Activated T-cell treated with anti-CD3 and anti-CD28 coated beads for 1 hour (primary cell): ENCODE measurements around the gene MINDY2.
"Not testable (repeated sequence)": the region's sequence is repeated elsewhere in the genome, so short reads cannot be mapped to it uniquely, and the experiment has no call there.

Experiments used
- DNase-seq: peaks from one replicate; pipeline ENCODE4 v3.0.0-alpha.2; 2020; ENCODE audit warnings: low read depth

The MINDY2 gene

DNA sequence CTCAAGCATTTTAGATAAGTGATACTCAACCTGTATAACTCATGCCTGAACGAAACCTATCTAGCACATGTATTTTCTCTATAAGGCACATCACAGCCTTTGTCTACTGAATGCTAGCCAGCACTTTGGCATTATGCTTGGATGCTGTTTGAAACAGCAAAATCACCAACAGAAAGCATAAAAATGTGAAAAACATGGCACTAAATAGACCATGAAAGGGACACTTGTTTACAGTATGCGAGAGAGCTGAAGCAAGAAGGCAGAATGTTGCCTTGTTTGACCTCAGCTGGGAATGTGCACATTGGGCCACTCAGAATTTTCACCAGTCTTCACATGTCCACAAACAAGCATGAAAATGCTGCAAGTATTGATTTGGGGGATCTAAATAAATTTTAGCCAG lies 59.5 kb downstream of the MINDY2 start:
- DNase-seq = no peak

DNA sequence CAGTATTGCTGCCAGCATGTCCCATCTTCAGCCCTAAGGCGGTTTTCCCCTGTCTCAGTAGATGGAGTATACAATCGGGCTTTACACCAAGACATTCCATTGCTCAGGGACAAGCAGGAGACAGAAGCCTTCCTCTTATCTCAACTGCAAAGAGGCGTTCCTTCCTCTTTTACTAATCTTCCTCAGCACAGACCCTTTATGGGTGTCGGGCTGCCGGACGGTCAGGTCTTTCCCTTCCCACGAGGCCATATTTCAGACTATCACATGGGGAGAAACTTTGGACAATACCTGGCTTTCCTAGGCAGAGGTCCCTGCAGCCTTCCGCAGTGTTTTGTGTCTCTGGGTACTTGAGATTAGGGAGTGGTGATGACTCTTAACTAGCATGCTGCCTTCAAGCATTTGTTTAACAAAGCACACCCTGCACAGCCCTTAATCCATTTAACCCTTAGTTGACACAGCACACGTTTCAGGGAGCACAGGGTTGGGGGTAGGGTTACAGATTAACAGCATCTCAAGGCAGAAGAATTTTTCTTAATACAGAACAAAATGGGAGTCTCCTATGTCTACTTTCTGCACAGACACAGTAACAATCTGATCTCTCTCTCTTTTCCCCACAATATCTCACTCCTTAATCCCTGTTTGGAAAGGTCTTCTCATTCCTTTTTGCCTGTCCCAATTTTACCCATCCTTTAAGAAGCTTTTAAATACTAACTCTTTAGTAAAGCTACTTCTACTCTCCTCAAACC lies 62.8 kb downstream of the MINDY2 start:
- DNase-seq = not testable (repeated sequence)

DNA sequence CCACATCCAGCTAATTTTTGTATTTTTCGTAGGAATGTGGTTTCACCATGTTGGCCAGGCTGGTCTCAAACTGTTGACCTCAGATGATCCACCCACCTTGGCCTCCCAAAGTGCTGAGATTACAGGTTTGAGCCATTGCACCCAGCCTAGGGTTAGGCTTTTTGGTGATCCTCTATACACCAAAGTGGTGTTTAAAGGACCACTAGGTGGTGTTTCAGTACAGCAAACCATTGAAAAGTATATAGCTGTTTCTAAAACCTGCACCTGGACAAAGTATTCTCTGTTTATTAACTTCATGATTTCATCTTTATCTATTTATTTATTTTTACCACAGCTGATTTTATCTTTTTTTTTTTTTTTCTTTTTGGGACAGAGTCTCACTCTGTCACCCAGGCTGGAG lies 68.4 kb downstream of the MINDY2 start:
- no peak for DNase-seq

DNA sequence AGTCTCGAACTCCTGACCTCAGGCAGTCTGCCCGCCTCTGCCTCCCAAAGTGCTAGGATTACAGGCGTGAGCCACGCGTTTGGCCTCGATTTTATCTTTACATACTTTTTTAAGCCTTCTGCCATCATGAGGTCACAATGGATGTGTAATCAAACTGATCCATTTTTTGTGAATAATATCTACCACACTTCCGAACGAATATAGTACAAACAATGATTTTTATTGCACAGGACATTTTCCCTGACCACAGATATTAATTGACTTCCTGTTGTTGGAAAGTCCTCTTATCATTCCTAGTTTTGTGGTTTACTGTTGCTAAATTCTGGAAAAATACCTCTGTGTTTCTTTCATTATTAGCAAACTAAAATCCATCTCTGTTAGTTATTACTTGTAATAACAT lies 68.9 kb downstream of the MINDY2 start:
- no peak for DNase-seq

DNA sequence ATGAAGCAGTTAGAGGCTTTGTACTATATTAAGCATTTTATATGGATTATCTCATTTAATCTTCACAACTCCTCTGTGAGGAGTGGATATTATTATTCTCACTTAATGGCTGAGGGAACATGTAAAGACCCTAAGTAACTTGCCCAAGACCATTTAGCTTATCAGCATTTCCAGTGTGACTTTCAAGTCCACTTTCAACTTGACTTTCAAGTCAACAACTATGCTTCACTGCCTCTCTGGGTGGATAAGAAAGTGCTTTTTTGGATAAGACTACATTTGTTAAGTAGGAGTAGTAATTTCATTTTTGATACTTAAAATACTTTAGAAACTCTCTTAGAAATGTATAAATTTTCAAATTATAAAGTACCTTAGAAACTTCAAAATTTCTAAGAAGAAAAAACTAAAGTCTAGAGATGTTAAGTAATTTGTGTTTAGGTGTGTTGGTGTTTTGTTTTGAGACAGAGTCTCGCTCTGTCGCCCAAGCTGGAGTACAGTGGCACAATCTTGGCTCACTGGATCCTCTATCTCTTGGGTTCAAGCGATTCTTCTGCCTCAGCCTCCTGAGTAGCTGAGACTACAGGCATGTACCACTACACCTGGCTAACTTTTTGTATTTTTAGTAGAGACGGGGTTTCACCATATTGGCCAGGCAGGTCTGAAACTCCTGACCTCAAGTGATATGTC lies 71.8 kb downstream of the MINDY2 start:
- DNase-seq = no peak

DNA sequence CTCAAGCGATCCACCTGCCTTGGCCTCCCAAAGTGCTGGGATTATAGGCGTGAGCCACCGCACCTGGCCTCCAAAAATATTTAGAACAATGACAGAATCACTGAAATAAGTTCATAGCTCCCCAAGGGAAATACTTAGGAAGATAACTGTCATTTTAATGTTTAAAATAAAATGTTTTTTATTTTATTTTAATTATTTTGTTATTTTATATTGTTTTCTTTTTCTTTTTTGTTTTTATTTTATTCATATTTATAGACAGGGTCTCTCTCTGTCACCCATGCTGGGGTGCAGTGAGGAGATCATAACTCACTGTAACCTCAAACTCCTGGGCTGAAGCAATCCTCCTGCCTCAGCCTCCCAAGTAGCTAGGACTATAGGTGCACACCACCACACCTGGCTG lies 80.1 kb downstream of the MINDY2 start:
- DNase-seq = not testable (repeated sequence)

DNA sequence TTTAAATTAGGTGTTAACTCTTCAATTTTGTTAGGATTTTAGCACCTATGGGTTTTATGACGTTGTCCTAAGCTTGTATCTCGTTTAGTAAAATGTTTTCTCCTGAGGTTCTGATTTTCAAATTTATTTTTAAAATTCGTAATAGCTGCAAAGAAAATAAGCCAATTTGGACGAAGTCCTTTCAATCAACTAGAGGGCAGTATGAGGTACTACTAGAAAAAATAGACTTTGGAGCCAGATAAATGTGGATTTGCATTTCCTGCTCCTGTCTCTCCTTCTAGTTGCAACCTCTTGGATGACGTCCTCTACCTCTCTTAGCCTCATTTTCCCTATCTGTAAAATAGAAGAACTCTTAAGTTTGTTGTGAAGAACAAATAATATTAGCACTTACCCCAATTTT lies 81.2 kb downstream of the MINDY2 start:
- DNase-seq = no peak

DNA sequence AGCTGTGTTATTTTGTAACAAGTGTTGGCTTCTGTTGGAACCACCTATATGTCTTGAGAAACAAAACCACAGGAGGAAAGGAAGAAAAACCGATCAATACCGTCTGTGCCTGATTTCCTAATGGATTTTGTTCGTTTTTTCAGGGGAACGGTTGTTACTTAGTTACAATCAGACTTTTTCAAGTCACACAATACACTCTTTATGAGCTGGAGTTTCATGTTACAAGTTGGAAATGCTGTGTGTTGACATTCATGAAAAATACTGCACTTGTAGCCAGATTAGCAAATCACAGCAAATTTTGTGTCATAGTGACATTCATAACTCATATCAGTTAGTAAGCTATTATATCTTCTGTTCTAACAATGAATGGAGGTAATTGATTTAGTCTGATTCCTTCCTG lies 83.5 kb downstream of the MINDY2 start:
- no peak for DNase-seq

DNA sequence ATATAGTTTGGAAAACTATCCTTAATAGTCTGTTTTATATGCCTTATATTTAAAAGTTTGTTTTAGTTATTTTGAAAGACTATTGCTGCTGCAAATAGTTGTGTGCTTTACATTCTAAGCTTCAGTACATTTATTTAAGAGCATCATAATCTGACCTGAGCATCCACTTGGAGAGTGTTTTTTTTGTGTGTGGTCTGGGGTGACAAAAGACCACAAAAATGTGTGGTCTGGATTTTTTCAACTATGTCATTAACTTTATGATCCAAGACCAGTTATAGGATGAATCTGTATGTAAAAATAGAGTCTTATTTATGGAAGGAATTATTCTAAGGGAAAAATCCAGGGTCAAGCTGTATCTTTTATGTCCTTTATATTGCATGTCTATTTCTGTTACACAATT lies 85.0 kb downstream of the MINDY2 start:
- DNase-seq = no peak

DNA sequence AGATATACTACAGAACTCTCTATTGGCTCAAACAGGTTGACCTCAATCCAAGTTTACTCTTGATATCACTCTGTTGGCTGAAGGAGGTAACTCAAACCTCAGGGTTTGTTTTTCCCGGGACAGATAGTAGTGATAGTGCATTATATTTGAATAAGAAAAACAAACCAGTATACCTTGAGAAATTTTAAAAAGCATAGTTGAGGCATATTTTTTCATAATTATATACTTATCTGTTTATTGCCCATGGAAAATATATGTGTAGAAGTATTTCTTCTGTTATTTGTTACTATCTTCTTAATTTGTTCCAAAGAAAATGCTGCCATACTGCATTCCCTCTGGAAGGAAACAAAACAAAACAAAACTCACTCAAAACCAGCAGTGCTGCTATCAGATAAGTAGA lies 85.5 kb downstream of the MINDY2 start:
- not testable (repeated sequence) for DNase-seq

DNA sequence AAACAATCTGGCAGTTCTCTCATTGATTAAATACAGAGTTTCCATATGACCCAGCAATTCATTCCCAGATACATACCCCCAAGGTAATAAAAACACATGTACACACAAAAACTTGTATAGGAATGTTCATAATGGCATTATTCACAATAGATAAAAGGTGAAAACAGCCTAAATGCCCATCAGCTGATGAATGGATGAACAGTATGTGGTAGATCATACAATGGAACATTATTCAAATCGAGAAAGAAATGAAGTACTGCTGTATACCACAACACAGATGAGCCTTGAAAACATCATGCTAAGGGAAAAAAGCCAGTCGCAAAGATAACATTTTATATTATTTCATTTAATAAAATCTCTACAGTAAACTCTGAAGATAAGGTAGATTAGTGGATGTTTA lies 91.2 kb downstream of the MINDY2 start:
- no peak for DNase-seq

DNA sequence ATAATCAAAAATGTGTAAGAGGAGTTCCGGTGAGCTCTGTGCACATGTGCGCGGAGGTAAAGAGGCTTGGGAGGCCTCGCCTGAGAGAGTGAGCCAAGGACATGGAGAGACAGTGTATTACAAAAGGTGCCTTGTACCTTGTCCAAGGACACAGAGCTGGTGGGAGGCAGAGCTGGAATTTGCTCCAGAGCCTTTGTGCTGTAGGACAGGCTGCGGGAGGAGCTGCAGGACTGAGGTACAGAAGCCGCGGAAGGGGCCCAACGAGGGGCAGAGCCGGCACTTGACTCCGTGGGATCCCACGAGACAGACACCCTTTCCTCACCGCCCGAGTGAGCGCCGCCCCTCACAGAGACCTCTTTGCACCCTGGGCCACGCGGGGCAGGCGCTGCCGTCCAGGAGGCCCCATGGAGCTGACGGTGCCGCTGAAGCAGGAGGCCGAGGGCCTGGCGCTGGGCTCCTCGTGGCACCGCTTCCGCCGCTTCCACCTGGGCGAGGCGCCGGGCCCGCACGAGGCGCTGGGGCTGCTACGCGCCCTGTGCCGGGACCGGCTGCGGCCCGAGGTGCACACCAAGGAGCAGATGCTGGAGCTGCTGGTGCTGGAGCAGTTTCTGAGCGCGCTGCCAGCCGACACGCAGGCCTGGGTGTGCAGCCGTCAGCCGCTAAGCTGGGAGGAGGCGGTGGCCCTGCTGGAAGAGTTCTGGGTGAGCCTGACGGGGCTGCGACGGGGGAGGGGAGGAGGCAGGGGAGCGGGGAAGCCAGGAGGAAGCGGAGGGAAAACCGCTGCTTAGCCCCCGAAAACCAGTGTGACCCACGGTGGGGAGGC lies 93.7 kb downstream of the MINDY2 start:
- no peak for DNase-seq

DNA sequence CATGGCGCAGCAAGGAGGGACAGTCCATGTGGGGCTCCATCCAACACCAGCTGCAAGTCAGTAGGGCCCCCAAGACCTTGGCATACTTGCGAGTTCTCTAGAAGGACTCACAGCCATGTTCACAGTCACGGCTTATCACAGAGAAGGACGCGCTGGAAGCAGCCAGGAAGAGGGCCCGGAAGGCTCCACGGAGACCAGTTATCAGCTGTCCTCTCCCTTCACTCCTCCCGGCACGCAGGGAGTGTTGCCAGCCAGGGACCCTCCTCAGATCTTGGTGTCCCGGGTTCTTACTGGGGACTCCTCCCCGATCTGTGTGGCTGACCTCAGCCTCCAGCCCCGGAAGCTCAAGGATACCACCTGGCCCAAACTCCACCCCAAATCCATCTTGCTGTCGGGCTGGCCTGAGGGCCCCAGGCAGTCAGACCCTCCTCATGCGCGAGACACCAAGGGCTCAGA lies 94.4 kb downstream of the MINDY2 start:
- no peak for DNase-seq

DNA sequence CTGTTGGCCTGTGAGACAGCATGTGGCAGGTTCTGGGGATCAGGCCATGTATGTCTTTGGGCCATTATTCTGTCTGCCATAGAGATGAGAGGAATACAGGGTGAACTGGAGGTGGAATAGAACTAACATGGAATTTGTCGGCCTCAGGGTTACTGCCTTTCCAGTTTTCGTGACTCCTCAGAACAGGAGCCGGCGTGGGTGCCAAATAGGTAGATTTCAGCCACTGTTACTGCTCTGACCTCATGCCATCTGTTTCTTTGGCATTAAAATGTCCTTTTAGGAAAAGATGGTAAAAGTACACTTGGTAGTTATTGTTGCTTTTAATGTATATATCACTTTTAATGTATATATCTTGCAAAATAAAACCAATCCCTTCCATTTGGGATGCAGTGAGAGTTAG lies 96.8 kb downstream of the MINDY2 start:
- DNase-seq = no peak

DNA sequence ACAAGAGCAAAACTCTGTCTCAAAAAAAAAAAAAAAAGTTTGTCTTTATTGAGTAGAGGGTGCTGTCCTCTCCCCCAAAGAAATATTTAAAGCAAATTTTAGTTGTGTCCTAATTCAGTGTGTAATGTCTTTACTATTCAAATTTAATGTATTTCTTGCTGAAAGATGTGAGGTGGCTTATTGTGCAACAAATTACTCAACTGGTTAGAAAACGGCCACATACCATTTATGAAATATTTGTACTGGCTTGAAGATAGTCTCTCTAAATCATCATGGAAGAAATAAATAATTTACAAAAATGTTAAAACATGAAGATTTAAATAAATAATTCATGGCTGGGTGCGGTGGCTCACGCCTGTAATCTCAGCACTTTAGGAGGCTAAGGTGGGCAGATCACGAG lies 99.3 kb downstream of the MINDY2 start:
- DNase-seq = no peak

DNA sequence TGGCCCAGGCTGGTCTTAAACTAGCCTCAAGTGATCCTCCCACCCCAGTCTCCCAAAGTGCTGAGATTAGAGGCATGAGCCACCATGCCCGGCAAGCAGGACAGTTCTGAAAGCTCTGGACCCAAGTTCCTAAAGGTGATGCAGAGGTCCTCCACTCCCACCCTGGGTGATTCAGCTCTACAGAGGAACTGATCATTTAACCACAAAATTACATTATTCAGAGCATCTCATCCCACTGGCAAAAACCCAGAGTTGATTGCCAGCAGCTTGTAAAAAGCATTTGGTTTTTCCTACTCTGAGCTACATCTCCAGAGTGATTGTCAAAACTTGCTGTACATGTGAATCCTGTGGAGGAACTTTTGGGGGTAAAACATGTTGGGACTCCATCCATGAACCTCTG lies 102.2 kb downstream of the MINDY2 start:
- DNase-seq = no peak

DNA sequence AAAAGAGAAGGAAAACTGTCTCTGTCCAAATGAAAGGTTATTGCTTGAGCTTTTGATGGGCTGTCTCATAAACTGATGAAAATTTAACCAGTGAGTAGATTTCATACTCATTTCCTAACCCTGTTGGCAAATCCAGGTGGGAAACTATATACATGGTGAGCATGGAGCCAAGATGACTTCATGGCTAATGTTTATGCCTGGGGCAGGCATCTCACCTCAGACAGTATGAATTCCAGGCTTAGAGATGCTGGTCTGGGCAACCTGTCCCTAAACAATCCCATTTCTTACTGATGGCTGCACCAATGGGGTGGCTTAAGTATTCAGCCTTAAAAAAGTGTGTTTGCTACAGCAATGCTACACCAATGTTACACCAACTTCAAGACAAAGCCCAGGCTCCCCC lies 104.2 kb downstream of the MINDY2 start:
- no peak for DNase-seq

DNA sequence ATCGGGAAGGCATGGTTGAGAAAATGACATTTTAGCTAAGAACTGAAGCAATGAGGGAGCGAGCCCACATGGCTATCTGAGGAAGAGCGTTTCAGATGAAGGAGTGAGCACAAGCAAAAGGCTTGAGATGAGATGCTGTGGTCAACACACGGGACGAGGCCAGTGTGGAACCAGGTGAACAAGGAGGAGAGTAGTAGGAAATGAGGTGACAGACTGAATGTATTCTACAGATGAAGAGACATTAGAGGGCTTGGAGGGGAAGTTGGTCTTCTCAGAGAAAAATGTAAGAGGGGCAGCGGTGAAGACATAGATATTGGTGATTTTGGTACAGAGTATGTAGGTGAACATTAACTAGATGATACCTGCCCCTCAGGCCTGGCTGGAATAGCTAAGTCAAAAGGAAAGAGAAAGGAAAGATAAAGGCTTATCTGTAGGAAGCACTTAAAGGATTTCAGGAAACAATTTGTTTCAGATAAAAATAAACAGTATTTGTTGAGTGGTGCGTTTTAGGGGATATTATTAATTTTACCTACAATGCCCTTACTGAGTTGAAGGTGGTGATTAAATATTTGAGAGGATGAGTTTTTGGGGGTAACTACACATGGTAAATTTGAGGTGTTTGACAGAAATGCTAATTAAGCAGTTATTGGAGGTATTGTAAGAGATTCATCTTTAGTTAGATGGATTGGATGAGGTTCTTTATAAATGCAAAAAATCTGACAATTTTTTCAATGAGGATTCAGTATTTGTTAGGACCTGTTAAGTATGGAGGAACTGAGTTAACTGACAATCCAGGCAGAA lies 105.4 kb downstream of the MINDY2 start:
- no peak for DNase-seq

DNA sequence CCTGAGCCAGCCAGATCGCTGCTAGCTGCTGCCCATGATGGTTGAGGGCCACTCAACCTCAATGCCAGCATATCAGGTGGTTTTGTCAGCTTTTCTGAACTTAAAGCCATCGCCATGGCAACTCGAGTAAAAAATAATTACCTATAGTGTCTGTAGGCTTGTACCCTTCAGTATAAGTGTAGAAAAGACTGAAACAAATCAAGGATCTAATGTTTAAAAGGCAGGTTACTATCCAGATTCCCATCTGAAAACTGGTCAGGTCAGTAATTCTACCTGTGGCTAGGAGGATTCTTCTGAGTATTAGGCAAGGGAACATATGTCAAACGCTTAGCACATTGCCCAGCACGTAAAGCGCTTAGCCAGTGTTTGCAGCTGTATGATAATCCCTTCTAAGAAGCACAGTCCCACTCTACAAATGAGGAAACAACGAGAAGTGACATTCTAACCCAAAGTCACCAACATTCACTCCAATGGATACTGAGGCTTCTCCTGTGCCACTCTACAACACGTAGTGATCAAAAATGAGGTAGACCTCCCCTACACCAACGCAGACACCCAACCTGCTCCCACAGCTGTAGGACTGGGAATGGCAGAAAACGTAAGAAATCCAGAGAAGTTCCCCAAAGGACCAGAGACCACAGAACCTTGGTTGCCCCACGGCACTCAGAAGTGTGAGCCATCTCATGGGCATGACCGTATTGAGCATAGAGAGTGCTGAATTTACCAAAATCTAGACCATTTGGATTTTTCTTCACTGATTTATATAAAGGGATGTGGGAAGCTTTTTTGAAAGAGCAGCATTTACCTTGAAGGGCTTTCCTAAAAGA lies 107.1 kb downstream of the MINDY2 start:
- no peak for DNase-seq

DNA sequence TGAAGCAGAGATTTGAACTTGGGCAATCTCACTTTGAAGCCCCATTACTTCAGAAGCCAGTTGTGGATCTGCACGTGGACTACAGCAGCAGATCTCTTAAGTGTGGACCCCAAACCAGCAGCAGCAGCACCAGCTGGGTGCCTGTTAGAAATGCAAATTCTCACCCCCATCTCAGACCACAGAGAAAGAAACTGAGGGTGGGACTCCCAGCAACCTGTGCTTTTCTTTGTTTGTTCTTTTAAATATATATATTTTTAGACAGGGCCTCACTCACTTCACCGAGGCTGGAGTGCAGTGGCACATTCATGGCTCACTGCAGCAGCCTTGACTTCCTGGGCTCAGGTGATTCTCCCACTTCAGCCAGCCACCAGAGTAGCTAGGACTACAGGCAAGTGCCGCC lies 109.2 kb downstream of the MINDY2 start:
- no peak for DNase-seq

DNA sequence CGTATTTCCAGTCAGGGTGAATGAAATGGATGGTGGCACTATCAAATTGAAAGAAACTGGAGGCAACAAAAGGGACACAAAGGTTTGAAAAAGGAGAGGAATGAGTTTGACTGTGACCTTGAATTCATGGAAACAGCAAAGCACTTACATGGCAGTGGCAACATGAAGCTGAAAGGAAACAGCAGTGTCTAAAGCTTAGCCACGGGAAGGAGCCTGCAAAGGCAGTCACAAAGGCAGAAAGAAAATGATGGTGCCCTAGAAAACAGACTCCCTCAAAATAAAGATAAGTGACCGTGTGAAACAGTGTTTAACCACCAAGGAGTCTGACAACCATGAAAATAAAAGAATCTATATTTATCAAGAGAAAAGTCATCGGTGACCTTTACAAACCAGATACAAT lies 111.1 kb downstream of the MINDY2 start:
- no peak for DNase-seq
